Hindlimb muscle (tissue), 1 donor: Measurements from ENCODE around the gene DST. TPM values are rescaled to one million over a fixed set of nuclear protein-coding genes. Genes with fewer than 3 reads are reported as not detected.

Experiments used
- DNase-seq: peaks from one replicate; pipeline ENCODE4 v3.0.0-alpha.2; 2013
- polyA plus RNA-seq: library from polyadenylated mRNA; unstranded; fragments of 120-200 nt; gene quantifications from one replicate; pipeline ENCODE4 v1.2.1, GENCODE V29; 2013; ENCODE audit not compliant: insufficient read length

The DST gene
- 174 TPM for polyA plus RNA-seq

GRCh38 chr6:56642366-56643261 is at the start of gene DST:
Gene DST (minus strand): TSS chr6:56642889.
- DNase-seq, result no peak

- DNase-seq, result no peak
Measured at GRCh38 chr6:56691814-56692213, 49.1 kb upstream of the DST start.

DNA sequence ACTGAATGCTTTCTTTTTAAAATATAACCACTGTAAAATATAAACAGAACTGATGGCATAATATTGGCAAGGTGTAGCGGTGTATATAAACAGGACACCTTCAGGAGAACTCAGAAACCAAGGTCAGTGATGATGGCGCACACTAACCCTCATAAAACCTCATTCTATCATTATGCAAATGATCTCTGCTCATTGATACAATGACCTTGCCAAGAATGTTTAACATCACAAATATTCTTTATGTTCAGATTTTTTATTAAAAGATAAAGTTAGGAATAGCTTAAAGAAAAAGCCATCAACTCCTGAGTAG is 48.6 kb upstream of the DST start:
- no peak for DNase-seq

DNA sequence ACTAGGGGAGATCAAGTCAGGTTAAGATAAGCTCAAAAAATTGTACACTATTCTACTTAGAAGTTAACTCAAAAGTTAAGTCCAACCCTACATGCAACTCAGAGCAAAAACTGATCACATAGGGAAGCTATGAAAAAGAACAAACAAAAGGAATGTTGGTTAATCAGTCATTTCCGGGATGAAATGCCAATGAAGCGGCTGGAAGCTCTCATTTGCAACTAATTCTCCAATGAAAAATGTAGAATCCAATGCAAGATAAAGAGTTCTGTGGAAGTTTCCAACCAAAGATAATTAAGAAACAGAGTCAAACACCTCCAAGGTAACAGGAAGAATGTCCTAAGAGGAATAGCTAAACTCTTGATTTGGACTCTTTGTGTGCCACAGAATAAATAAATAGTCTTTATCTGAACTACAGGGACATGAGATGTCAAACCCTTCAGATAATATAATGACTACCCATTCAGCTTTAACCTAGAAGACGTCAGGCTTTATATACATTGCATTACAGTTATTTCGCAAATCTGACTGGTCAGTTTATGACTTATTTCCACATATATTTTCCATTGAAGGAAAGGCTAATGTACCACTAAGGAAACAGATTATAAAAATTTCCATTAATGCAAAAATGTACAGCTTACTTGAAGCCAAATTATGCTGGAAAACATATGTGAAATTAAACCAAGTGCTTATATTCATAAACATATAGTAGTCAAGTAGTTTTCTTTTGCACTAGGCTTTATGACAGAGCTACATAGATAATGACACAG is 48.0 kb upstream of the DST start:
- no peak for DNase-seq

- no peak for DNase-seq
Measured at GRCh38 chr6:56689663-56690062, 47.0 kb upstream of the DST start.

DNA sequence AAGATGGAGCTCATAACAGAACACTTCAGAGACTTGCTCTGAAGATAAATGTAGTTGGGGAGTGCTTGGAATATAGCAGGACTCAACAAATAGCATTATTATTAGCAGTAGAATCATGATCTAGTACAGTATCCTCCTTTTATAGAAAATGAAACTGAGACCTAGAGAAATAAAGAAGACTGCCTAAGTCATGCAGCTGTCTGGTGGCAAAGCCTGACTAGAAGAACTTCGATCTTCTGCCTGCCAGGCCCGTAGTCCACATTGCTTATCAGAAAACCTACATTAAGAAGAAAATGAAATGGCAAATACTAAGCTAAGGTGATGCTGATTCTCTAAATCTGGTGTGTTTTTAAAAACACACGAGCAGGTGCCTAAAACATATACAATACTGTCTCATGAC is 46.4 kb upstream of the DST start:
- no peak for DNase-seq

DNA sequence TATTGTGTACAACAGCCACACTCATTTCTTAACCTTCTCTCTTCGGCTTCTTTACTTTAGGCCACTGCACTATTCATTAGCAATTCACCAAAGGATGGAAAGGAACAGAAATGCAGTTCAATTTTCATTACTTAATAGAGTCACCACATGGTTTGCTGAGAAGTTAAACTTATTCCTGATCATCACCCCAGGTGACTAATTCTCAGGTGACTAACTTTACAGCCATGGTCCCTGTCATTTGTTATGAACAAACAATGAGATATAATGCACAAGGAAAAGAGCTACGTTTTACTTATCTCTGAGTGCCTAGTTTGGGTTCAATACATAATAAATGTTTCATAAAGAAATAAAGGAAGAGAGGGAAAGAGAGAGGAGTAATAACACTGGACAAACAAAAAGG is 45.8 kb upstream of the DST start:
- no peak for DNase-seq

- DNase-seq, result no peak
Measured at GRCh38 chr6:56687551-56687950, 44.9 kb upstream of the DST start.

GRCh38 chr6:56686429-56686828 is 43.7 kb upstream of the DST start:
- DNase-seq, result no peak

DNA sequence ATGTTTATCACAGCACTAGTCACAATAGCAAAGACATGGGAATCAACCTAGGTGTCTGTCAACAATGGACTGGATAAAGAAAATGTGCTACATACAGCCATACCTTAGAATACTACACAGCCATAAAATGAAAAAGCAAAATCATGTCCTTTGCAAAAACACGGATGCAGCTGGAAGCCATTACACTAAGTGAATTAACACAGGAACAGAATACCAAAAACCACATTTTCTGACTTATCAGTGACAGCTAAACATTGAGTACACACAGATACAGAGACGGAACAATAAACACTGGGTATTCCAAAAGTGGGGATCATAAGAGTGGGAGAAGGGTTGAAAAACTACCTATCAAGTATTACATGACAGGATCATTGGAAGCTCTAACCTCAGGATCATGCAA is 43.3 kb upstream of the DST start:
- no peak for DNase-seq

- no peak for DNase-seq
Measured at GRCh38 chr6:56685102-56685733, 42.5 kb upstream of the DST start.

GRCh38 chr6:56684342-56685101 is 41.8 kb upstream of the DST start:
- DNase-seq, result no peak

- no peak for DNase-seq
Measured at GRCh38 chr6:56683882-56684281, 41.2 kb upstream of the DST start.

DNA sequence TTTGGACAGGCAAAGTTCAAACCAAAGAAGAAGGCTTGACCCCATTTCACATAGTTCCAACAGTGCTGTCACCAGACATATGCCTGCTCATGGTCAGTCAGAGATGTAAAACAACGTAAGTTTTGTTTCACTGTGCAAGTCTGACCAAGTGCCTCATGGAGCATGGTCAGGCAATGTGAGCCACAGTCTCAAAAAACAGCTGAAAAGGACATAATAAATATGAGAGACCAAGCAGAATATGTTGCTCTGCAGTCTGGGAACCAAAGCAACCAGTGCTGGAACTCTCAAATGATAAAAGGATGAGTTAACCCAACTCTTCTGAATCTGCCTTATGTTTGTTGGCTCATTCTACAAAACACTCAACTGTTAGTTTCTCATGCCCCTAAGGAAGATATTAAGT is 39.9 kb upstream of the DST start:
- no peak for DNase-seq

DNA sequence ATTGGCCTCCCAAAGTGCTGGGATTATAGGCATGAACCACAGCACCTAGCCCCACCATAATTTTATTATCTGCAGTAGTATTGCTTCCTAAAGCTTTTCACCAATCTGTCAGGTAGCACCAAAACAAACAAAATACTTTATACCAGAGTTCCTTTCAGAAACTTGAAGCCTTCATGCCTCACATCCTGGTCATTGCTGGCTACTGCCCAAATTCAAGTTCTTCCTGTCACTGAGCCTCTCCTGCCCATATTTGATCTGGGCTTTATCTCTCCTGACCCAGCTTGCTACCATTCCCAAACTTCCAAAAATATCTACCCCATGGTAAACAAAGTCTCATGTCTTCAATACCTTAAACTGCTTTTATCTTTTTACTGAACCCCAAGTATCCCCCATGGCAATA is 34.9 kb upstream of the DST start:
- no peak for DNase-seq

DNA sequence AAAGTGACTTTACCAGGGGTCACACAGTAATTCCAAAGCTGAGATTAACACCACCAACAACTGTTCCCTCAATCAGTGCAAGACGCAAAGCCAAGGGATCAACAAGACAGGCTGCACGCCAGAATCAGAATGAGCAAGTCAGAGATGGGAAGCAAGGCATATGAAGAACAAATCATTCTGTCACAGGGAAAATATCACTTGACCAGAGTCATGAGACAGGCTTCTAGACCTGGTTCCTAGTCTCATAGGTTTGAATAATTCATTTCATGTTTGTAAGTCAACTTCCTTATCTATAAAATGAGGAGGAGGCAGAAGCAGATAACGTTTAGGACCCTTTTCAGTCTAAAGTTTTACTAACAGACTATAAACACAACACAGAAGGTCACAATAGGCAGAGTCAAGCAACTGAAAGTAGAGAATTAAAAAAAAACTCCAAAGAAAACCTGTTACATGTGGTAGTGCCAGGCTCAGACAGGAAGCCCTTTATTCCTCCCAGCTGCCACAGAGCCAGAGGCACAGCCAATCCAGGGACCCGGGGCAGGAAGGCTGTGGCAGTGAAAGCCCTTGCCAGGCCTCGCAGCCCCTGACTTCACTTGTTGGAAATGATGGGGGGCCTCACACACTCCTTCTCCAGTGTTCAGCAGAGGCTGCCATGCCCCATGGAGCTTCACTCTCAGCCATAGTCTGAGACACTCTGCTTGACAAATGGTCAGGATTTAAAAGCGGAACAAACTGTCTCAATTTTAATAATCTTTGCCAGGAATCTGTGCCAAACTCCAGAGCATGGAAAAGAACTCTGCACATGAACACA is 29.2 kb upstream of the DST start:
- DNase-seq, result peak; percentile 74

DNA sequence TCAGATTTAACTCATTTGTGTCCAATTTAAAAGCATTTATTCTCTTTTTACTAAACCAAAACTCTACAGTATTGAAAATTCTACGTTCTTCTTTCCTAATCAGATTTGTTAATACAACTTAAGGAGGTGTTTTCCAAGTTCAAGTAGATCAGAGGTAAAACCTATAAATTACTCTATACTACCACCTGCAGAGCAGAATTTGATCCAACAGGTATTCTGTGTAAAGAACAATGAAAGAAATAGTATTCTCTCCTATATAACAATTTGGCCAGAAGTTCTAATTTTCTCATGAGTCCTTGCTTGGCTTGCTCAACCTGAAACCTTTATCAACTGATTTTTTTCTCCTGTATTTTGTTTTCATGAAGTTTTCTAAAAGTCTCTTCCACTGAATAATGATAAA is 28.5 kb upstream of the DST start:
- DNase-seq, result no peak

DNA sequence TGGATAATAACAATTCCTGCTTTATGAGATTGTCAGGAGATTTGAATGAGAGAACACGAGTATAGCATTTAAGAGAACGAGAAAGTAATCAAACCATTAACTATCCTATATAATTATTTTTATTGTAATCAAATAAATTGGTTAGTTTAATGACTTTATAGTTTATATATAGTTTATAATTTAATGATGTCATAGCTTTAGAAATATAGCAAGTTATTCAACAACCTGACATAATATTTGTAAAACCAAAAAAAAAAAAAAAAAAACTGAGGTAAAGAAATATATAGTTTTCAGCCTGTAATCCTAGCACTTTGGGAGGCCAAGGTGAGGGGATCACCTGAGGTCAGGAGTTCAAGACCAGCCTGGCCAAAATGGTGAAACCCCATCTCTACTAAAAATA is 26.4 kb upstream of the DST start:
- DNase-seq, result no peak

- no peak for DNase-seq
Measured at GRCh38 chr6:56668158-56668557, 25.5 kb upstream of the DST start.

- no peak for DNase-seq
Measured at GRCh38 chr6:56667336-56667735, 24.6 kb upstream of the DST start.

- no peak for DNase-seq
Measured at GRCh38 chr6:56664029-56664428, 21.3 kb upstream of the DST start.

DNA sequence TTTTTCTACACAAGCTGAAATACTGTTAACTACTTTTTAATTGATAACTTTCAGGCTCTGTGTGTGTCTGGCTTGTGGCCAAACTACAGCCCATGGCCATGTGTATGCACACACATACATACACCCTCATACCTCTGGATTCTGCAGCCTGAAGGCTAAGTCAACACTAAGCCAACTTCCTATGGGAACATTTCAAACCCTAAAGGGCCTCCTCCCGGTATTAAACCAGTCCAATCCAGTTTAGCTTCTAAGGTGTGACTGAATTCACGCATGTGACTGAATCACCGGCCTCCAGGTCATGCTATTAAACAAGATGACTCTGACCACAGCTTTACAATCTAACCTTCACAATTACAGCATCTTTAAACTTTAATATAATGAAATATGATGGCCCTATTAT is 20.7 kb upstream of the DST start:
- DNase-seq, result no peak
